ENCODE data around the gene PBRM1. TPM values are rescaled to one million over a fixed set of nuclear protein-coding genes. Genes with fewer than 3 reads are reported as not detected.

Gene PBRM1
- total RNA-seq, 1 donor from 2014 or later = 41.6 TPM

- peak; percentile 65 for ATAC-seq
Measured at GRCh38 chr3:52524752-52525679, 160.7 kb downstream of the PBRM1 start.

- ATAC-seq = no peak
Measured at GRCh38 chr3:52524258-52524751, 161.4 kb downstream of the PBRM1 start.

- no peak for ATAC-seq
Measured at GRCh38 chr3:52523386-52524257, 162.1 kb downstream of the PBRM1 start.

- no peak for ATAC-seq
Measured at GRCh38 chr3:52522651-52523251, 163.0 kb downstream of the PBRM1 start.

- no peak for ATAC-seq
Measured at GRCh38 chr3:52521881-52522650, 163.6 kb downstream of the PBRM1 start.

GRCh38 chr3:52521488-52521824 is 164.3 kb downstream of the PBRM1 start:
- no peak for ATAC-seq

GRCh38 chr3:52520716-52521487 is 164.8 kb downstream of the PBRM1 start:
- ATAC-seq = no peak

GRCh38 chr3:52520141-52520667 is 165.5 kb downstream of the PBRM1 start:
- no peak for ATAC-seq

- no peak for ATAC-seq
Measured at GRCh38 chr3:52519445-52520140, 166.1 kb downstream of the PBRM1 start.

GRCh38 chr3:52518723-52519444 is 166.8 kb downstream of the PBRM1 start:
- ATAC-seq = peak; percentile 27

- ATAC-seq = no peak
Measured at GRCh38 chr3:52517796-52518722, 167.7 kb downstream of the PBRM1 start.

GRCh38 chr3:52516509-52517195 is 169.1 kb downstream of the PBRM1 start:
- no peak for ATAC-seq

- no peak for ATAC-seq
Measured at GRCh38 chr3:52515192-52515591, 170.5 kb downstream of the PBRM1 start.

- no peak for ATAC-seq
Measured at GRCh38 chr3:52514576-52514975, 171.1 kb downstream of the PBRM1 start.

- no peak for ATAC-seq
Measured at GRCh38 chr3:52513281-52513680, 172.4 kb downstream of the PBRM1 start.

- ATAC-seq = no peak
Measured at GRCh38 chr3:52512727-52513126, 173.0 kb downstream of the PBRM1 start.

- no peak for ATAC-seq
Measured at GRCh38 chr3:52512105-52512504, 173.6 kb downstream of the PBRM1 start.

GRCh38 chr3:52511509-52511908 is 174.2 kb downstream of the PBRM1 start:
- ATAC-seq = no peak

Measured in esophagus mucosa (tissue), 1 donor.